Nephron (organoid): ENCODE data around the gene PRKN.

Experiments
- H3K27ac Mint-ChIP-seq, 3 experiments: 2 replicates each; pipeline ENCODE4 v1.8.0; 2020; ENCODE audit warnings: mixed read lengths in 3 of 3, mild to moderate bottlenecking in 2 of 3, moderate library complexity in 1 of 3
- H3K27me3 Mint-ChIP-seq: 2 replicates; pipeline ENCODE4 v1.8.0; 2021; ENCODE audit warnings: low read depth, mild to moderate bottlenecking, moderate library complexity, mixed read lengths
- H3K36me3 Mint-ChIP-seq: 2 replicates; pipeline ENCODE4 v1.8.0; 2020; ENCODE audit warnings: low read depth, mixed read lengths
- H3K4me1 Mint-ChIP-seq: 2 replicates; pipeline ENCODE4 v1.8.0; 2020; ENCODE audit warnings: mixed read lengths
- H3K4me3 Mint-ChIP-seq, 3 experiments: 2 replicates each; pipeline ENCODE4 v1.8.0; 2020; ENCODE audit warnings: mild to moderate bottlenecking in 3 of 3, mixed read lengths in 3 of 3, moderate library complexity in 2 of 3
- H3K9me3 Mint-ChIP-seq: 2 replicates; pipeline ENCODE4 v1.8.0; 2020; ENCODE audit warnings: mixed read lengths
- CTCF ChIP-seq, 3 experiments: fragments of 200-600 bp; sonication (generic); IDR thresholded peaks; one replicate each; pipeline ENCODE4 v1.5.0; 2021; ENCODE audit warnings: antibody characterized with exemption in 3 of 3; ENCODE audit not compliant: unreplicated experiment in 3 of 3

PRKN gene

GRCh38 chr6:162301128-162301527 is 426.4 kb downstream of the PRKN start:
- H3K4me1 Mint-ChIP-seq: peaks cover 14% of the 10 kb centered on the region
- no peaks in the 10 kb centered on the region for H3K9me3 Mint-ChIP-seq

GRCh38 chr6:162294029-162294428 is 433.5 kb downstream of the PRKN start:
- TF ChIP-seq CTCF (IDR thresholded peaks at IDR 0.05; ENCODE audit: unreplicated experiment in 3 of 3): no peak
- H3K4me1 Mint-ChIP-seq: peaks cover 58% of the 10 kb centered on the region
- no peak overlapping the region for H3K4me3 Mint-ChIP-seq
- no peaks in the 10 kb centered on the region for H3K36me3 Mint-ChIP-seq
- H3K9me3 Mint-ChIP-seq: no peaks in the 10 kb centered on the region
- H3K27me3 Mint-ChIP-seq: no peaks in the 10 kb centered on the region
- H3K27ac Mint-ChIP-seq: peak overlapping the region; percentile 74 to 88 (median 85)

More at GRCh38 chr6:162301128-162301527, 426.4 kb downstream of the PRKN start:
- no peak overlapping the region for H3K27ac Mint-ChIP-seq
- no peaks in the 10 kb centered on the region for H3K27me3 Mint-ChIP-seq
- H3K36me3 Mint-ChIP-seq: no peaks in the 10 kb centered on the region
- H3K4me3 Mint-ChIP-seq: no peak overlapping the region
- TF ChIP-seq CTCF (IDR thresholded peaks at IDR 0.05; ENCODE audit: unreplicated experiment in 3 of 3): no peak

- peak overlapping the region; percentile 24 to 88 (median 74) for H3K27ac Mint-ChIP-seq
Measured at GRCh38 chr6:162292915-162293314, 434.7 kb downstream of the PRKN start.

GRCh38 chr6:162290846-162291465 is 436.6 kb downstream of the PRKN start:
- peak overlapping the region; percentile 47 to 76 (median 71) for H3K27ac Mint-ChIP-seq
- H3K27me3 Mint-ChIP-seq: no peaks in the 10 kb centered on the region
- no peak for TF ChIP-seq CTCF (IDR thresholded peaks at IDR 0.05; ENCODE audit: unreplicated experiment in 3 of 3)
- no peaks in the 10 kb centered on the region for H3K36me3 Mint-ChIP-seq
- H3K4me3 Mint-ChIP-seq: no peak overlapping the region
- H3K4me1 Mint-ChIP-seq: peaks cover 57% of the 10 kb centered on the region
- no peaks in the 10 kb centered on the region for H3K9me3 Mint-ChIP-seq

More at GRCh38 chr6:162292915-162293314, 434.7 kb downstream of the PRKN start:
- H3K4me3 Mint-ChIP-seq: no peak overlapping the region
- TF ChIP-seq CTCF (IDR thresholded peaks at IDR 0.05; ENCODE audit: unreplicated experiment in 3 of 3): no peak
- no peaks in the 10 kb centered on the region for H3K9me3 Mint-ChIP-seq
- H3K36me3 Mint-ChIP-seq: no peaks in the 10 kb centered on the region
- H3K27me3 Mint-ChIP-seq: no peaks in the 10 kb centered on the region
- H3K4me1 Mint-ChIP-seq: peaks cover 65% of the 10 kb centered on the region

- H3K27ac Mint-ChIP-seq: peak overlapping the region; percentile 47 to 89 (median 74)
- no peaks in the 10 kb centered on the region for H3K36me3 Mint-ChIP-seq
- peaks cover 50% of the 10 kb centered on the region for H3K4me1 Mint-ChIP-seq
- no peak for TF ChIP-seq CTCF (IDR thresholded peaks at IDR 0.05; ENCODE audit: unreplicated experiment in 3 of 3)
- H3K4me3 Mint-ChIP-seq: peak overlapping the region in 2 of 3 experiments; percentile 2 to 5
- H3K27me3 Mint-ChIP-seq: no peaks in the 10 kb centered on the region
- no peaks in the 10 kb centered on the region for H3K9me3 Mint-ChIP-seq
Measured at GRCh38 chr6:162289972-162290371, 437.6 kb downstream of the PRKN start.

- H3K4me1 Mint-ChIP-seq: no peaks in the 10 kb centered on the region
- no peaks in the 10 kb centered on the region for H3K9me3 Mint-ChIP-seq
- no peak overlapping the region for H3K4me3 Mint-ChIP-seq
- TF ChIP-seq CTCF (IDR thresholded peaks at IDR 0.05; ENCODE audit: unreplicated experiment in 3 of 3): no peak
- H3K27me3 Mint-ChIP-seq: no peaks in the 10 kb centered on the region
- no peaks in the 10 kb centered on the region for H3K36me3 Mint-ChIP-seq
- no peak overlapping the region for H3K27ac Mint-ChIP-seq
Measured at GRCh38 chr6:162273986-162274385, 453.6 kb downstream of the PRKN start.
